OCI-LY3 (cell line): ENCODE data around the gene AGBL4.

Experiments
- H2AFZ ChIP-seq: fragments of 200-600, 300-600 bp; shearing (Covaris generic); 2 replicates; pipeline ENCODE4 v1.6.0; 2014; ENCODE audit warnings: antibody characterized with exemption, low read depth, low read length
- H3K27ac ChIP-seq: fragments of 200-600, 300-600 bp; sonication (generic); 2 replicates; pipeline ENCODE4 v1.5.1; 2014; ENCODE audit warnings: mild to moderate bottlenecking, low read length, moderate library complexity, mixed read lengths
- H3K27me3 ChIP-seq: fragments of 200-600, 300-600 bp; sonication (generic); 2 replicates; pipeline ENCODE4 v1.6.1; 2014; ENCODE audit warnings: low read depth, low read length, mixed read lengths
- H3K36me3 ChIP-seq: fragments of 200-600, 300-600 bp; sonication (generic); replicated peaks from 2 replicates; pipeline ENCODE3; 2014; ENCODE audit warnings: low read depth, low read length, mixed read lengths
- H3K4me1 ChIP-seq: fragments of 300-600, 200-600 bp; sonication (generic); 2 replicates; pipeline ENCODE4 v1.6.1; 2014; ENCODE audit warnings: low read length, mixed read lengths
- H3K4me2 ChIP-seq: fragments of 200-600, 300-600 bp; sonication (generic); 2 replicates; pipeline ENCODE4 v1.6.1; 2014; ENCODE audit warnings: low read length, mixed read lengths
- H3K4me3 ChIP-seq: fragments of 300-600, 200-600 bp; sonication (generic); 2 replicates; pipeline ENCODE4 v1.5.1; 2014; ENCODE audit warnings: antibody characterized with exemption, mild to moderate bottlenecking, low read length, moderate library complexity
- H3K79me2 ChIP-seq: fragments of 300-600, 200-600 bp; shearing (Covaris generic); 2 replicates; pipeline ENCODE4 v1.6.1; 2014; ENCODE audit warnings: mild to moderate bottlenecking, low read length, mixed read lengths
- H3K9ac ChIP-seq: fragments of 300-600, 200-600 bp; shearing (Covaris generic); 2 replicates; pipeline ENCODE4 v1.6.0; 2014; ENCODE audit warnings: mild to moderate bottlenecking, low read length, moderate library complexity
- H3K9me3 ChIP-seq: fragments of 200-600, 300-600 bp; shearing (Covaris generic); 2 replicates; pipeline ENCODE4 v1.6.1; 2014; ENCODE audit warnings: low read length, mixed read lengths; ENCODE audit not compliant: insufficient read depth
- H4K20me1 ChIP-seq: fragments of 200-600, 300-600 bp; sonication (generic); 2 replicates; pipeline ENCODE4 v1.6.1; 2016; ENCODE audit warnings: low read length, mixed read lengths; ENCODE audit not compliant: insufficient read depth
- CTCF ChIP-seq: fragments of 200-600, 300-600 bp; sonication (generic); IDR thresholded peaks from 2 replicates; pipeline ENCODE4 v1.5.1; 2014; ENCODE audit warnings: antibody characterized with exemption, low read length, low read depth
- EZH2phosphoT487 ChIP-seq: fragments of 200-600 bp; shearing (Covaris generic); IDR thresholded peaks from 2 replicates; pipeline ENCODE4 v1.6.1; 2018; ENCODE audit warnings: antibody characterized with exemption, mixed run types, low read depth

Gene AGBL4

GRCh38 chr1:48948562-48948961 is 1075.2 kb downstream of the AGBL4 start:
- H3K27ac ChIP-seq, result no peak overlapping the region
- no peaks in the 10 kb centered on the region for H3K9me3 ChIP-seq

GRCh38 chr1:48947761-48948537 is 1075.8 kb downstream of the AGBL4 start:
- no peaks in the 10 kb centered on the region for H3K9me3 ChIP-seq
- H3K36me3 ChIP-seq, result no peaks in the 10 kb centered on the region
- H3K4me1 ChIP-seq, result no peaks in the 10 kb centered on the region
- no peak overlapping the region for H3K27ac ChIP-seq
- TF ChIP-seq EZH2phosphoT487 (no peak), CTCF (no peak)
- H3K9ac ChIP-seq, result no peak overlapping the region
- no peaks in the 10 kb centered on the region for H4K20me1 ChIP-seq
- H3K4me2 ChIP-seq, result no peak overlapping the region
- H3K79me2 ChIP-seq, result no peaks in the 10 kb centered on the region
- no peak overlapping the region for H2AFZ ChIP-seq
- no peak overlapping the region for H3K4me3 ChIP-seq
- no peaks in the 10 kb centered on the region for H3K27me3 ChIP-seq

More at GRCh38 chr1:48948562-48948961, 1075.2 kb downstream of the AGBL4 start:
- TF ChIP-seq EZH2phosphoT487 (no peak), CTCF (no peak)
- no peaks in the 10 kb centered on the region for H3K79me2 ChIP-seq
- H4K20me1 ChIP-seq, result no peaks in the 10 kb centered on the region
- no peak overlapping the region for H2AFZ ChIP-seq
- no peaks in the 10 kb centered on the region for H3K4me1 ChIP-seq
- H3K36me3 ChIP-seq, result no peaks in the 10 kb centered on the region
- H3K4me3 ChIP-seq, result no peak overlapping the region
- H3K27me3 ChIP-seq, result no peaks in the 10 kb centered on the region
- H3K9ac ChIP-seq, result no peak overlapping the region
- no peak overlapping the region for H3K4me2 ChIP-seq

GRCh38 chr1:48946070-48946469 is 1077.7 kb downstream of the AGBL4 start:
- TF ChIP-seq CTCF, result no peak
- no peak for TF ChIP-seq EZH2phosphoT487

GRCh38 chr1:48944811-48945210 is 1078.9 kb downstream of the AGBL4 start:
- no peaks in the 10 kb centered on the region for H3K4me1 ChIP-seq
- H3K4me3 ChIP-seq, result no peak overlapping the region
- no peak overlapping the region for H2AFZ ChIP-seq
- no peaks in the 10 kb centered on the region for H3K9me3 ChIP-seq
- TF ChIP-seq EZH2phosphoT487, result no peak
- TF ChIP-seq CTCF, result no peak
- no peaks in the 10 kb centered on the region for H3K36me3 ChIP-seq
- H3K27me3 ChIP-seq, result no peaks in the 10 kb centered on the region
- H3K9ac ChIP-seq, result no peak overlapping the region
- H3K27ac ChIP-seq, result no peak overlapping the region
- H3K79me2 ChIP-seq, result no peaks in the 10 kb centered on the region
- H4K20me1 ChIP-seq, result no peaks in the 10 kb centered on the region
- no peak overlapping the region for H3K4me2 ChIP-seq

More at GRCh38 chr1:48946070-48946469, 1077.7 kb downstream of the AGBL4 start:
- no peaks in the 10 kb centered on the region for H3K4me1 ChIP-seq
- no peaks in the 10 kb centered on the region for H3K27me3 ChIP-seq
- H3K9ac ChIP-seq, result no peak overlapping the region
- no peak overlapping the region for H3K4me2 ChIP-seq
- no peaks in the 10 kb centered on the region for H3K36me3 ChIP-seq
- no peak overlapping the region for H2AFZ ChIP-seq
- H3K9me3 ChIP-seq, result no peaks in the 10 kb centered on the region
- H3K27ac ChIP-seq, result no peak overlapping the region
- no peaks in the 10 kb centered on the region for H4K20me1 ChIP-seq
- H3K79me2 ChIP-seq, result no peaks in the 10 kb centered on the region
- H3K4me3 ChIP-seq, result no peak overlapping the region
